GM23338 (cell line): Measurements from ENCODE around the gene INPP4B. TPM values are rescaled to one million over a fixed set of nuclear protein-coding genes. Genes with fewer than 3 reads are reported as not detected.

Experiments
- ATAC-seq: fragments of 200-7000 bp; cut with Tn5 transposase; 3 replicates; pipeline ENCODE4 v1.9.1; 2020
- DNase-seq: peaks from one replicate; pipeline ENCODE4 v3.0.0-alpha.2; 2015; ENCODE audit warnings: low spot score
- H2AFZ ChIP-seq: fragments of 200-600 bp; sonication (generic); 2 replicates; pipeline ENCODE4 v1.8.0; 2016; ENCODE audit warnings: antibody characterized with exemption, mild to moderate bottlenecking, moderate library complexity
- H3F3A ChIP-seq: fragments of 200-600 bp; sonication (generic); replicated peaks from 2 replicates; pipeline ENCODE4 v1.8.0; 2017; ENCODE audit warnings: antibody characterized with exemption, mixed run types, low read depth
- H3K27ac ChIP-seq: fragments of 200-600 bp; sonication (generic); 2 replicates; pipeline ENCODE4 v1.6.1; 2016; ENCODE audit warnings: low read depth
- H3K27me3 ChIP-seq: fragments of 200-600 bp; sonication (generic); 2 replicates; pipeline ENCODE4 v1.8.0; 2016; ENCODE audit warnings: mild to moderate bottlenecking, mixed run types, moderate library complexity; ENCODE audit not compliant: insufficient read depth
- H3K36me3 ChIP-seq: fragments of 200-600 bp; sonication (generic); 2 replicates; pipeline ENCODE4 v1.8.0; 2016; ENCODE audit warnings: mild to moderate bottlenecking; ENCODE audit not compliant: insufficient read depth
- H3K4me1 ChIP-seq: fragments of 200-600 bp; sonication (generic); 2 replicates; pipeline ENCODE4 v1.8.0; 2016; ENCODE audit warnings: mild to moderate bottlenecking, moderate library complexity; ENCODE audit not compliant: insufficient read depth
- H3K4me2 ChIP-seq: fragments of 200-600 bp; sonication (generic); 2 replicates; pipeline ENCODE4 v1.7.1; 2017; ENCODE audit warnings: mixed run types
- H3K4me3 ChIP-seq: fragments of 200-600 bp; sonication (generic); 2 replicates; pipeline ENCODE4 v1.6.1; 2016; ENCODE audit warnings: mixed run types
- H3K79me2 ChIP-seq: fragments of 200-600 bp; sonication (generic); replicated peaks from 2 replicates; pipeline ENCODE4 v1.8.0; 2017; ENCODE audit warnings: mild to moderate bottlenecking; ENCODE audit not compliant: insufficient read depth
- H3K9me2 ChIP-seq: fragments of 200-600 bp; sonication (generic); 2 replicates; pipeline ENCODE4 v1.8.0; 2017; ENCODE audit not compliant: insufficient read depth
- H4K20me1 ChIP-seq: fragments of 200-600 bp; sonication (generic); replicated peaks from 2 replicates; pipeline ENCODE4 v1.8.0; 2017; ENCODE audit warnings: mild to moderate bottlenecking; ENCODE audit not compliant: insufficient read depth
- H3K27ac Mint-ChIP-seq: 2 replicates; pipeline ENCODE4 v1.8.0; 2020; ENCODE audit warnings: inconsistent platforms, mild to moderate bottlenecking, moderate library complexity, mixed read lengths
- H3K27me3 Mint-ChIP-seq: 3 replicates; pipeline ENCODE4 v1.8.0; 2022; ENCODE audit warnings: low read depth, mild to moderate bottlenecking, moderate library complexity, mixed read lengths, inconsistent platforms; ENCODE audit not compliant: insufficient read depth, poor library complexity
- H3K36me3 Mint-ChIP-seq: 3 replicates; pipeline ENCODE4 v1.8.0; 2021; ENCODE audit warnings: low read depth, mild to moderate bottlenecking, inconsistent platforms, moderate library complexity, mixed read lengths
- H3K4me1 Mint-ChIP-seq: 3 replicates; pipeline ENCODE4 v1.8.0; 2020; ENCODE audit warnings: mild to moderate bottlenecking, inconsistent platforms, mixed read lengths
- H3K4me3 Mint-ChIP-seq: 3 replicates; pipeline ENCODE4 v1.8.0; 2021; ENCODE audit warnings: moderate library complexity, mild to moderate bottlenecking, inconsistent platforms, mixed read lengths
- H3K9me3 Mint-ChIP-seq: 3 replicates; pipeline ENCODE4 v1.8.0; 2020; ENCODE audit warnings: moderate library complexity, mild to moderate bottlenecking, inconsistent platforms, mixed read lengths
- CREB1 ChIP-seq: fragments of 250-450 bp; sonication (Bioruptor Pico); IDR thresholded peaks from 2 replicates; pipeline ENCODE4 v1.5.0; 2020; ENCODE audit warnings: low read depth, mild to moderate bottlenecking, moderate library complexity
- EZH2 ChIP-seq: fragments of 200-600 bp; sonication (generic); IDR thresholded peaks from one replicate; pipeline ENCODE4 v1.8.0; 2017; ENCODE audit warnings: antibody characterized with exemption, mild to moderate bottlenecking, low read depth; ENCODE audit not compliant: unreplicated experiment
- EZH2phosphoT487 ChIP-seq: fragments of 200-600 bp; sonication (generic); IDR thresholded peaks from one replicate; pipeline ENCODE4 v1.8.1; 2018; ENCODE audit warnings: antibody characterized with exemption; ENCODE audit not compliant: unreplicated experiment
- JUNB ChIP-seq: IDR thresholded peaks from one replicate; pipeline ENCODE4 v1.6.1; 2016; ENCODE audit warnings: antibody characterized with exemption; ENCODE audit not compliant: unreplicated experiment
- NANOG ChIP-seq: IDR thresholded peaks from 2 replicates; pipeline ENCODE4 v1.6.1; 2016; ENCODE audit warnings: antibody characterized with exemption, borderline replicate concordance
- POLR2AphosphoS5 ChIP-seq: IDR thresholded peaks from 2 replicates; pipeline ENCODE4 v1.6.1; 2016; ENCODE audit warnings: antibody characterized with exemption, low read depth
- ZNF114 ChIP-seq: fragments of 250-450 bp; sonication (Bioruptor Pico); IDR thresholded peaks from 2 replicates; pipeline ENCODE4 v1.5.0; 2020; ENCODE audit warnings: mild to moderate bottlenecking, moderate library complexity
- ZNF331 ChIP-seq: fragments of 250-450 bp; sonication (Bioruptor Pico); IDR thresholded peaks from 2 replicates; pipeline ENCODE4 v1.5.0; 2020; ENCODE audit warnings: low read depth, mild to moderate bottlenecking, moderate library complexity
- polyA plus RNA-seq: library from polyadenylated mRNA; unstranded; fragments of >200 nt; fragmentation: Nextera tagmentation; extraction: Ambion mirVana; gene quantifications from 2 replicates; pipeline ENCODE4 v1.2.1, GENCODE V29; 2016
- total RNA-seq: library from RNA; depleted of rRNA; stranded (reverse); fragments of >200 nt; shearing (Covaris generic); gene quantifications from 2 replicates; pipeline ENCODE4 v1.2.3, GENCODE V29; 2014
- TF ChIP-seq, protein P1 (sequence below): IDR thresholded peaks from 2 replicates; pipeline ENCODE4 v1.6.1; 2016; ENCODE audit warnings: antibody characterized with exemption
- TF ChIP-seq, protein P2 (sequence below): IDR thresholded peaks from one replicate; pipeline ENCODE4 v1.6.1; 2018; ENCODE audit warnings: antibody characterized with exemption; ENCODE audit not compliant: unreplicated experiment
- TF ChIP-seq, protein P3 (sequence below), 2 experiments: fragments of 200-600 bp in 1 of 2; sonication (generic) in 1 of 2; conservative IDR thresholded peaks; 2 replicates each; pipeline versions ENCODE4 v1.5.1 to v1.6.1; 2016 to 2017; ENCODE audit warnings: antibody characterized with exemption in 2 of 2, low read depth in 2 of 2, mild to moderate bottlenecking in 2 of 2, moderate library complexity in 1 of 2

INPP4B gene
- total and polyA plus RNA-seq, 2 experiments from 2014 or later = 0.11 to 0.14 TPM

DNA sequence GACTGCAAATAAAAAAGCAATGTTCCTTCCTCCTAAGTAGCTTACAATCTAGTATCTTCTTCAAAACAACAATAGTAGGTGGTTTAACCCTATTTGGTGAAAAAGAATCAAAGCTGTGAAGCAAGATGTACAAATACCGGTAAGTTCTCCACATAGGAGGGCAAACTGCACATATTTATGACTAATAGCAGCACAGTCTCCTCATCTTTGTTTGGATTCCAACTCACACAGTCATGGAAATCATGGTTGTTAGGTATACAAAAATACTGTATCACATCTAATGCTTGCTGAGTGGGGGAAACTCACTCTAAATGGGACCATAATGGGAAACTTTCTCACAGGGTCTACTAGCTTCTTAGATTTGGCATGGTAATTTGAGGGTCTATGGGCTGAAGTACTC is 597.2 kb downstream of the INPP4B start (continued):
- TF ChIP-seq POLR2AphosphoS5 (no peak), ZNF331 (no peak), EZH2 (no peak), CREB1 (no peak), ZNF114 (CRISPR knock-in tag) (no peak), EZH2phosphoT487 (no peak)
- TF ChIP-seq, protein P1, sequence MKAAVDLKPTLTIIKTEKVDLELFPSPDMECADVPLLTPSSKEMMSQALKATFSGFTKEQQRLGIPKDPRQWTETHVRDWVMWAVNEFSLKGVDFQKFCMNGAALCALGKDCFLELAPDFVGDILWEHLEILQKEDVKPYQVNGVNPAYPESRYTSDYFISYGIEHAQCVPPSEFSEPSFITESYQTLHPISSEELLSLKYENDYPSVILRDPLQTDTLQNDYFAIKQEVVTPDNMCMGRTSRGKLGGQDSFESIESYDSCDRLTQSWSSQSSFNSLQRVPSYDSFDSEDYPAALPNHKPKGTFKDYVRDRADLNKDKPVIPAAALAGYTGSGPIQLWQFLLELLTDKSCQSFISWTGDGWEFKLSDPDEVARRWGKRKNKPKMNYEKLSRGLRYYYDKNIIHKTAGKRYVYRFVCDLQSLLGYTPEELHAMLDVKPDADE = no peak
- TF ChIP-seq, protein P2, sequence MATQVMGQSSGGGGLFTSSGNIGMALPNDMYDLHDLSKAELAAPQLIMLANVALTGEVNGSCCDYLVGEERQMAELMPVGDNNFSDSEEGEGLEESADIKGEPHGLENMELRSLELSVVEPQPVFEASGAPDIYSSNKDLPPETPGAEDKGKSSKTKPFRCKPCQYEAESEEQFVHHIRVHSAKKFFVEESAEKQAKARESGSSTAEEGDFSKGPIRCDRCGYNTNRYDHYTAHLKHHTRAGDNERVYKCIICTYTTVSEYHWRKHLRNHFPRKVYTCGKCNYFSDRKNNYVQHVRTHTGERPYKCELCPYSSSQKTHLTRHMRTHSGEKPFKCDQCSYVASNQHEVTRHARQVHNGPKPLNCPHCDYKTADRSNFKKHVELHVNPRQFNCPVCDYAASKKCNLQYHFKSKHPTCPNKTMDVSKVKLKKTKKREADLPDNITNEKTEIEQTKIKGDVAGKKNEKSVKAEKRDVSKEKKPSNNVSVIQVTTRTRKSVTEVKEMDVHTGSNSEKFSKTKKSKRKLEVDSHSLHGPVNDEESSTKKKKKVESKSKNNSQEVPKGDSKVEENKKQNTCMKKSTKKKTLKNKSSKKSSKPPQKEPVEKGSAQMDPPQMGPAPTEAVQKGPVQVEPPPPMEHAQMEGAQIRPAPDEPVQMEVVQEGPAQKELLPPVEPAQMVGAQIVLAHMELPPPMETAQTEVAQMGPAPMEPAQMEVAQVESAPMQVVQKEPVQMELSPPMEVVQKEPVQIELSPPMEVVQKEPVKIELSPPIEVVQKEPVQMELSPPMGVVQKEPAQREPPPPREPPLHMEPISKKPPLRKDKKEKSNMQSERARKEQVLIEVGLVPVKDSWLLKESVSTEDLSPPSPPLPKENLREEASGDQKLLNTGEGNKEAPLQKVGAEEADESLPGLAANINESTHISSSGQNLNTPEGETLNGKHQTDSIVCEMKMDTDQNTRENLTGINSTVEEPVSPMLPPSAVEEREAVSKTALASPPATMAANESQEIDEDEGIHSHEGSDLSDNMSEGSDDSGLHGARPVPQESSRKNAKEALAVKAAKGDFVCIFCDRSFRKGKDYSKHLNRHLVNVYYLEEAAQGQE = no peak

DNA sequence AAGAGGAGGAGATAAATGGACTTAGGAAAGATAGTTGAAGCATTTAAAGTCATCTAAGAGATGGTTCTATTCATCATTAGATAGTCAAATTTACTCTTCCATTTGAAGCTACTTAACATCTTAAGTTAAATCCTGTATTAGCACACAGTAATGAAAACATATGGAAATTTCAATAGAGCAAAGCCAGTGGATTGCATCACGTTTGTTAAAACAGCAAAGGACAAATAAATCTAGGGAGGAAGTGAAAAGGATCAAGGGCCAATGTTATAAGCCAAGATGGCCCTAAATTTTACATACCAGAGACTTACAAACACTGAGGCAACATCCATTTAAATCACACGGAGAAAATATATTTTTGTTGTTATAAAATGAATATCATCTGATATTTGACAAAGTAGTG is 602.8 kb downstream of the INPP4B start:
- H3K27ac ChIP-seq = no peak overlapping the region
- no peaks in the 10 kb centered on the region for H3K4me1 ChIP-seq
- H3F3A ChIP-seq = no peaks in the 10 kb centered on the region
- H3K4me3 Mint-ChIP-seq = no peak overlapping the region
- no peaks in the 10 kb centered on the region for H3K9me2 ChIP-seq
- H3K27me3 ChIP-seq = no peaks in the 10 kb centered on the region
- DNase-seq (no peak), ATAC-seq (no peak)
- no peaks in the 10 kb centered on the region for H3K36me3 Mint-ChIP-seq
- no peaks in the 10 kb centered on the region for H3K36me3 ChIP-seq
- H3K27me3 Mint-ChIP-seq = peaks cover 5% of the 10 kb centered on the region
- no peak overlapping the region for H2AFZ ChIP-seq
- no peaks in the 10 kb centered on the region for H3K9me3 Mint-ChIP-seq
- no peaks in the 10 kb centered on the region for H3K79me2 ChIP-seq
- no peak overlapping the region for H3K4me2 ChIP-seq
- no peaks in the 10 kb centered on the region for H4K20me1 ChIP-seq
- peaks cover 4% of the 10 kb centered on the region; the same call in 2 of the 3 replicates for H3K4me1 Mint-ChIP-seq
- peak overlapping the region; percentile 54; the same call in 1 of the 2 replicates for H3K27ac Mint-ChIP-seq
- no peak overlapping the region for H3K4me3 ChIP-seq
- TF ChIP-seq JUNB = no peak
- no peak for TF ChIP-seq ZNF114 (CRISPR knock-in tag)
- TF ChIP-seq, protein P3, sequence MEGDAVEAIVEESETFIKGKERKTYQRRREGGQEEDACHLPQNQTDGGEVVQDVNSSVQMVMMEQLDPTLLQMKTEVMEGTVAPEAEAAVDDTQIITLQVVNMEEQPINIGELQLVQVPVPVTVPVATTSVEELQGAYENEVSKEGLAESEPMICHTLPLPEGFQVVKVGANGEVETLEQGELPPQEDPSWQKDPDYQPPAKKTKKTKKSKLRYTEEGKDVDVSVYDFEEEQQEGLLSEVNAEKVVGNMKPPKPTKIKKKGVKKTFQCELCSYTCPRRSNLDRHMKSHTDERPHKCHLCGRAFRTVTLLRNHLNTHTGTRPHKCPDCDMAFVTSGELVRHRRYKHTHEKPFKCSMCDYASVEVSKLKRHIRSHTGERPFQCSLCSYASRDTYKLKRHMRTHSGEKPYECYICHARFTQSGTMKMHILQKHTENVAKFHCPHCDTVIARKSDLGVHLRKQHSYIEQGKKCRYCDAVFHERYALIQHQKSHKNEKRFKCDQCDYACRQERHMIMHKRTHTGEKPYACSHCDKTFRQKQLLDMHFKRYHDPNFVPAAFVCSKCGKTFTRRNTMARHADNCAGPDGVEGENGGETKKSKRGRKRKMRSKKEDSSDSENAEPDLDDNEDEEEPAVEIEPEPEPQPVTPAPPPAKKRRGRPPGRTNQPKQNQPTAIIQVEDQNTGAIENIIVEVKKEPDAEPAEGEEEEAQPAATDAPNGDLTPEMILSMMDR (conservative IDR thresholded peaks at IDR 0.05; ENCODE audit: low read depth in 2 of 2) = no peak
- no peak for TF ChIP-seq ZNF331
- TF ChIP-seq NANOG = no peak
- TF ChIP-seq, protein P1 = no peak
